Medulla oblongata (tissue), 1 donor: ENCODE results near the gene GTF2F1.
"Not testable (repeated sequence)": the region's sequence is repeated elsewhere in the genome, so short reads cannot be mapped to it uniquely, and the experiment has no call there.

ENCODE experiments used
- DNase-seq: peaks from one replicate; pipeline ENCODE4 v3.0.0-alpha.2; 2015; ENCODE audit errors: extremely low spot score

GTF2F1 gene

GRCh38 chr19:6355321-6356040 lies 37.5 kb downstream of the GTF2F1 start:
- DNase-seq, result not testable (repeated sequence)

GRCh38 chr19:6354098-6354674 lies 38.8 kb downstream of the GTF2F1 start:
- DNase-seq, result no peak

GRCh38 chr19:6352381-6353165 lies 40.4 kb downstream of the GTF2F1 start:
- DNase-seq, result no peak

- DNase-seq, result no peak
Measured at GRCh38 chr19:6350688-6351087, 42.3 kb downstream of the GTF2F1 start.

GRCh38 chr19:6349271-6349670 lies 43.7 kb downstream of the GTF2F1 start:
- DNase-seq, result not testable (repeated sequence)

- no peak for DNase-seq
Measured at GRCh38 chr19:6343462-6343861, 49.5 kb downstream of the GTF2F1 start.

GRCh38 chr19:6340493-6341201 lies 52.3 kb downstream of the GTF2F1 start:
- no peak for DNase-seq

- no peak for DNase-seq
Measured at GRCh38 chr19:6334490-6335285, 58.3 kb downstream of the GTF2F1 start.

- DNase-seq, result no peak
Measured at GRCh38 chr19:6333439-6333838, 59.5 kb downstream of the GTF2F1 start, which contains the start of gene ACER1. TSS of gene ACER1 (minus strand) at chr19:6333612. CDS start at chr19:6333551, 61 bp downstream.
